Mesendoderm (in vitro differentiated cells): ENCODE results near the gene MAML3.

Experiments
- DNase-seq: peaks from one replicate; pipeline ENCODE4 v3.0.0; 2013
- H2AK5ac ChIP-seq: 2 replicates; pipeline ENCODE4 v1.6.1; 2013; ENCODE audit warnings: low read length, inconsistent platforms
- H2BK120ac ChIP-seq: 2 replicates; pipeline ENCODE4 v1.6.1; 2013; ENCODE audit warnings: low read depth, mild to moderate bottlenecking, low read length, moderate library complexity, mixed read lengths
- H2BK15ac ChIP-seq: replicated peaks from 2 replicates; pipeline ENCODE4 v1.6.1; 2013; ENCODE audit warnings: low read depth, mild to moderate bottlenecking, moderate library complexity
- H2BK5ac ChIP-seq: 2 replicates; pipeline ENCODE4 v1.6.1; 2013; ENCODE audit warnings: low read length, inconsistent platforms
- H3K18ac ChIP-seq: 2 replicates; pipeline ENCODE4 v1.6.1; 2013; ENCODE audit warnings: mild to moderate bottlenecking, low read length, mixed read lengths
- H3K23ac ChIP-seq: one replicate; pipeline ENCODE4 v1.6.1; 2013; ENCODE audit warnings: low read length
- H3K27ac ChIP-seq: 2 replicates; pipeline ENCODE4 v1.5.1; 2013; ENCODE audit warnings: low read depth, mild to moderate bottlenecking, inconsistent platforms, low read length, moderate library complexity
- H3K27me3 ChIP-seq: 2 replicates; pipeline ENCODE4 v1.6.1; 2013; ENCODE audit warnings: low read length, control low read depth, mild to moderate bottlenecking, inconsistent platforms; ENCODE audit not compliant: insufficient read depth, poor library complexity
- H3K36me3 ChIP-seq: 2 replicates; pipeline ENCODE4 v1.6.1; 2013; ENCODE audit warnings: low read length, inconsistent platforms; ENCODE audit not compliant: control insufficient read depth, insufficient read depth
- H3K4ac ChIP-seq: one replicate; pipeline ENCODE4 v1.6.1; 2013; ENCODE audit warnings: low read depth, mild to moderate bottlenecking, low read length, moderate library complexity
- H3K4me1 ChIP-seq: 2 replicates; pipeline ENCODE4 v1.6.1; 2013; ENCODE audit warnings: low read depth, low read length, inconsistent platforms; ENCODE audit not compliant: control insufficient read depth
- H3K4me2 ChIP-seq: 2 replicates; pipeline ENCODE4 v1.6.1; 2013; ENCODE audit warnings: low read length
- H3K4me3 ChIP-seq: 2 replicates; pipeline ENCODE4 v1.5.1; 2013; ENCODE audit warnings: mild to moderate bottlenecking, low read length
- H3K56ac ChIP-seq: one replicate; pipeline ENCODE4 v1.6.1; 2013; ENCODE audit warnings: low read length
- H3K79me1 ChIP-seq: 2 replicates; pipeline ENCODE4 v1.6.1; 2013; ENCODE audit warnings: low read length, inconsistent platforms
- H3K79me2 ChIP-seq: 2 replicates; pipeline ENCODE4 v1.6.1; 2013; ENCODE audit warnings: mild to moderate bottlenecking, low read length; ENCODE audit not compliant: control insufficient read depth, insufficient read depth
- H3K9ac ChIP-seq: 2 replicates; pipeline ENCODE4 v1.6.1; 2013; ENCODE audit warnings: low read length, inconsistent platforms
- H4K5ac ChIP-seq: one replicate; pipeline ENCODE4 v1.6.1; 2013; ENCODE audit warnings: low read length
- H4K8ac ChIP-seq: one replicate; pipeline ENCODE4 v1.6.1; 2013; ENCODE audit warnings: low read depth, mild to moderate bottlenecking, control low read depth, low read length, moderate library complexity
- WGBS: extraction: QIAGEN DNeasy Blood & Tissue Kit; methylation state at CpG from one replicate; pipeline ENCODE4 v1.1.7; 2013; ENCODE audit warnings: low lambda C conversion rate, missing lambda C conversion rate; ENCODE audit not compliant: insufficient coverage; ENCODE audit errors: extremely low coverage; 5-methylcytosine and 5-hydroxymethylcytosine counted together

MAML3 gene

GRCh38 chr4:140096921-140097320, 57.1 kb downstream of the MAML3 start:
- H3K4ac ChIP-seq: no peak overlapping the region
- H3K4me2 ChIP-seq: no peak overlapping the region
- H3K27me3 ChIP-seq: no peaks in the 10 kb centered on the region
- peak overlapping the region; percentile 77 for H3K18ac ChIP-seq
- no peak overlapping the region for H2BK120ac ChIP-seq
- peaks cover 4% of the 10 kb centered on the region for H3K79me2 ChIP-seq
- peak overlapping the region; percentile 25 for H3K56ac ChIP-seq
- no peak overlapping the region for H4K5ac ChIP-seq
- WGBS: no CpG with 5 or more reads among the region's 2 CpGs
- no peak overlapping the region for H3K9ac ChIP-seq
- H3K27ac ChIP-seq: no peak overlapping the region
- DNase-seq: no peak
- no peak overlapping the region for H3K23ac ChIP-seq
- peaks cover 9% of the 10 kb centered on the region for H3K79me1 ChIP-seq
- H2BK15ac ChIP-seq: peak overlapping the region; percentile 58
- no peak overlapping the region for H3K4me3 ChIP-seq
- peaks cover 43% of the 10 kb centered on the region for H3K4me1 ChIP-seq
- H2AK5ac ChIP-seq: no peak overlapping the region
- no peaks in the 10 kb centered on the region for H3K36me3 ChIP-seq
- H2BK5ac ChIP-seq: peak overlapping the region; percentile 2
- no peak overlapping the region for H4K8ac ChIP-seq

- Histone ChIP-seq H2AK5ac (no peak overlapping the region), H3K36me3 (no peaks in the 10 kb centered on the region), H3K9ac (no peak overlapping the region), H3K4me1 (peaks cover 45% of the 10 kb centered on the region), H2BK15ac (no peak overlapping the region), H3K56ac (no peak overlapping the region), H3K23ac (no peak overlapping the region), H2BK5ac (peak overlapping the region; percentile 7), H3K18ac (peak overlapping the region; percentile 19), H4K5ac (no peak overlapping the region), H3K4me2 (no peak overlapping the region), H3K4me3 (no peak overlapping the region), H2BK120ac (no peak overlapping the region), H3K4ac (no peak overlapping the region), H3K79me1 (peaks cover 9% of the 10 kb centered on the region), H4K8ac (no peak overlapping the region), H3K27ac (no peak overlapping the region), H3K27me3 (no peaks in the 10 kb centered on the region), H3K79me2 (peaks cover 4% of the 10 kb centered on the region)
- DNase-seq: peak; percentile 44
- no CpG with 5 or more reads among the region's 5 CpGs for WGBS
These were observed 57.5 kb downstream of the MAML3 start for GRCh38 chr4:140096483-140096861.

GRCh38 chr4:140095694-140096482, 58.1 kb downstream of the MAML3 start:
- peak overlapping the region; percentile 71 for H3K27ac ChIP-seq
- H4K5ac ChIP-seq: no peak overlapping the region
- H2BK5ac ChIP-seq: peak overlapping the region; percentile 46
- WGBS: no CpG with 5 or more reads among the region's 9 CpGs
- H3K4me1 ChIP-seq: peaks cover 49% of the 10 kb centered on the region
- no peak overlapping the region for H3K9ac ChIP-seq
- H2BK120ac ChIP-seq: no peak overlapping the region
- H2AK5ac ChIP-seq: no peak overlapping the region
- H2BK15ac ChIP-seq: no peak overlapping the region
- H3K4me3 ChIP-seq: no peak overlapping the region
- H3K79me2 ChIP-seq: peaks cover 4% of the 10 kb centered on the region
- peak overlapping the region; percentile 19 for H3K4ac ChIP-seq
- H3K18ac ChIP-seq: peak overlapping the region; percentile 83
- no peaks in the 10 kb centered on the region for H3K36me3 ChIP-seq
- peaks cover 8% of the 10 kb centered on the region for H3K79me1 ChIP-seq
- H3K23ac ChIP-seq: no peak overlapping the region
- H4K8ac ChIP-seq: peak overlapping the region; percentile 43
- H3K4me2 ChIP-seq: no peak overlapping the region
- no peaks in the 10 kb centered on the region for H3K27me3 ChIP-seq
- peak overlapping the region; percentile 28 for H3K56ac ChIP-seq
- peak; percentile 48 for DNase-seq

GRCh38 chr4:140094438-140095420, 59.3 kb downstream of the MAML3 start:
- Histone ChIP-seq H3K4me3 (no peak overlapping the region), H3K27ac (peak overlapping the region; percentile 94), H2BK5ac (peak overlapping the region; percentile 89), H2AK5ac (peak overlapping the region; percentile 18), H3K23ac (no peak overlapping the region), H3K27me3 (no peaks in the 10 kb centered on the region), H3K56ac (peak overlapping the region; percentile 77), H3K79me2 (peaks cover 4% of the 10 kb centered on the region), H2BK15ac (no peak overlapping the region), H3K18ac (peak overlapping the region; percentile 55), H3K4me2 (no peak overlapping the region), H3K4ac (peak overlapping the region; percentile 25), H4K8ac (no peak overlapping the region), H2BK120ac (no peak overlapping the region), H3K9ac (peak overlapping the region; percentile 53), H4K5ac (peak overlapping the region; percentile 63), H3K79me1 (peaks cover 8% of the 10 kb centered on the region), H3K36me3 (no peaks in the 10 kb centered on the region), H3K4me1 (peaks cover 52% of the 10 kb centered on the region)
- DNase-seq: peak; percentile 92
- WGBS: no CpG with 5 or more reads among the region's 17 CpGs

- no CpG with 5 or more reads among the region's 23 CpGs for WGBS
- H2BK15ac ChIP-seq: no peak overlapping the region
- H3K4me1 ChIP-seq: peaks cover 53% of the 10 kb centered on the region
- no peak overlapping the region for H3K4ac ChIP-seq
- H3K27ac ChIP-seq: peak overlapping the region; percentile 86
- no peak overlapping the region for H3K23ac ChIP-seq
- H3K27me3 ChIP-seq: no peaks in the 10 kb centered on the region
- peak overlapping the region; percentile 16 for H2AK5ac ChIP-seq
- peaks cover 12% of the 10 kb centered on the region for H3K79me1 ChIP-seq
- H2BK120ac ChIP-seq: no peak overlapping the region
- peak overlapping the region; percentile 48 for H3K9ac ChIP-seq
- DNase-seq: peak; percentile 98
- H4K8ac ChIP-seq: no peak overlapping the region
- H2BK5ac ChIP-seq: peak overlapping the region; percentile 52
- no peak overlapping the region for H4K5ac ChIP-seq
- H3K36me3 ChIP-seq: no peaks in the 10 kb centered on the region
- peaks cover 4% of the 10 kb centered on the region for H3K79me2 ChIP-seq
- H3K4me3 ChIP-seq: no peak overlapping the region
- H3K4me2 ChIP-seq: peak overlapping the region; percentile 14
- peak overlapping the region; percentile 71 for H3K18ac ChIP-seq
- peak overlapping the region; percentile 66 for H3K56ac ChIP-seq
These were observed 61.7 kb downstream of the MAML3 start for GRCh38 chr4:140092094-140092851.
